Hematopoietic multipotent progenitor cell treated with erythropoietin and hydrocortisone succinate and interleukin-3 and kit ligand, for 6 days (in vitro differentiated cells): ENCODE measurements around the gene CCDC144A.
A peak's percentile ranks its signal among the peaks of the same experiment; 100 is the strongest.
"Not testable (repeated sequence)": the region's sequence is repeated elsewhere in the genome, so short reads cannot be mapped to it uniquely, and the experiment has no call there.

Experiments used
- DNase-seq: peaks from one replicate; pipeline ENCODE4 v3.0.0-alpha.2; 2015

The CCDC144A gene, protein sequence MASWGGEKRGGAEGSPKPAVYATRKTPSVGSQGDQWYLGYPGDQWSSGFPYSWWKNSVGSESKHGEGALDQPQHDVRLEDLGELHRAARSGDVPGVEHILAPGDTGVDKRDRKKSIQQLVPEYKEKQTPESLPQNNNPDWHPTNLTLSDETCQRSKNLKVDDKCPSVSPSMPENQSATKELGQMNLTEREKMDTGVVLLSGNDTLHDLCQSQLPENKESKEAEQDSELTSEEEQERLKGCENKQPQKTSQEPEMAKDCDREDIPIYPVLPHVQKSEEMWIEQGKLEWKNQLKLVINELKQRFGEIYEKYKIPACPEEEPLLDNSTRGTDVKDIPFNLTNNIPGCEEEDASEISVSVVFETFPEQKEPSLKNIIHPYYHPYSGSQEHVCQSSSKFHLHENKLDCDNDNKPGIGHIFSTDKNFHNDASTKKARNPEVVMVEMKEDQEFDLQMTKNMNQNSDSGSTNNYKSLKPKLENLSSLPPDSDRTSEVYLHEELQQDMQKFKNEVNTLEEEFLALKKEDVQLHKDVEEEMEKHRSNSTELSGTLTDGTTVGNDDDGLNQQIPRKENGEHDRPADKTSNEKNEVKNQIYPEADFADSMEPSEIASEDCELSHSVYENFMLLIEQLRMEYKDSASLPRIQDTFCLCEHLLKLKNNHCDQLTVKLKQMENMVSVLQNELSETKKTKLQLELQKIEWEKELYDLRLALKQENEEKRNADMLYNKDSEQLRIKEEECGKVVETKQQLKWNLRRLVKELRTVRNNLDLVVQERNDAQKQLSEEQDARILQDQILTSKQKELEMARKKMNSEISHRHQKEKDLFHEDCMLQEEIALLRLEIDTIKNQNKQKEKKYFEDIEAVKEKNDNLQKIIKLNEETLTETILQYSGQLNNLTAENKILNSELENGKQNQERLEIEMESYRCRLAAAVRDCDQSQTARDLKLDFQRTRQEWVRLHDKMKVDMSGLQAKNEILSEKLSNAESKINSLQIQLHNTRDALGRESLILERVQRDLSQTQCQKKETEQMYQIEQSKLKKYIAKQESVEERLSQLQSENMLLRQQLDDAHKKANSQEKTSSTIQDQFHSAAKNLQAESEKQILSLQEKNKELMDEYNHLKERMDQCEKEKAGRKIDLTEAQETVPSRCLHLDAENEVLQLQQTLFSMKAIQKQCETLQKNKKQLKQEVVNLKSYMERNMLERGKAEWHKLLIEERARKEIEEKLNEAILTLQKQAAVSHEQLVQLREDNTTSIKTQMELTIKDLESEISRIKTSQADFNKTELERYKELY (N-terminal part only)

DNA sequence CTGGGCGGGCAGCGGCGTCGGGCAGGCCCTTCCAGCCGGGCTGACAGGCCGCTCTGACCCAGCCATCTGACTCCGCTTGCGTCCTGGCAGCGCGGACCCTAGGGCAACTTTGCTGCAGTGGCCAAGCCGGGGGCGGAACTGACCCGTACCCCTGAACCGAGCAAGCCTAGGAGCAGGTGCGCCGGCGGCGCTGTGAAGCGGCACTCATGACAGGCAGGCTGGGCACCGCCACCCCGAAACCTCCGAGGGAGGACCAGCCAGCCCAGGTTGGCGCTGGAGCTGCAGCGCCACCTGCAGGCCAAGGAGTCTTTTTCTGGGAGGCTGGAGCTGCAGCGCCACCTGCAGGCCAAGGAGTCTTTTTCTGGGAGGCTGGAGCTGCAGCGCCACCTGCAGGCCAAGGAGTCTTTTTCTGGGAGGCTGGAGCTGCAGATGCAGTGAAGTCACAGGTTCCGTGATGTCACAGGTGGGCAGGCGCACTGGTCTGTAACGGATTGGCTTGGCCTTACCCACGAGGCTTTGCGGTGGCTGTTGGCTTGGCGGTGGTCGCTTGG is at the start of gene CCDC144A:
Gene CCDC144A, plus strand, starts transcription at position 511 of the 551 bp plus-strand sequence. CDS start 160 bp downstream, outside the sequence.
- peak; percentile 27 for DNase-seq

DNA sequence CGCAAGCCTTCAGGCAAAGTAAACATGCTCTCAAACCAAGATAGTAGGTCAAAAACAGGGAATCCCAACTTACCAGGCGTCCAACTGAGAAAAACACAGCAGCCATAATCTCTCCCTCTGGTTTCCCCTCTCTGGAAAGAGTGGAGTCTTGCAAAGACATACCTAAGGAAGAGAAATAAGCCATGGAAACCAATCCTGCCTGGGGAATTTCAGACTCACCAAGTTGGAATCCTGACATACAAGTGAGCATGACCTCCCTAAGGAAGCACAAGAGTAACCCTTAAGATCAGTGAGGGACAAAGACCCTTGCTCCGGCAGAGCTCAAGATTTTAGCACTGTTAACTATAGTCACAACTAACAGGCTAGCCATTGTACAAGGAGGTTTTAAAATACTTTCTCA is 40.5 kb upstream of the CCDC144A start:
- DNase-seq: no peak

DNA sequence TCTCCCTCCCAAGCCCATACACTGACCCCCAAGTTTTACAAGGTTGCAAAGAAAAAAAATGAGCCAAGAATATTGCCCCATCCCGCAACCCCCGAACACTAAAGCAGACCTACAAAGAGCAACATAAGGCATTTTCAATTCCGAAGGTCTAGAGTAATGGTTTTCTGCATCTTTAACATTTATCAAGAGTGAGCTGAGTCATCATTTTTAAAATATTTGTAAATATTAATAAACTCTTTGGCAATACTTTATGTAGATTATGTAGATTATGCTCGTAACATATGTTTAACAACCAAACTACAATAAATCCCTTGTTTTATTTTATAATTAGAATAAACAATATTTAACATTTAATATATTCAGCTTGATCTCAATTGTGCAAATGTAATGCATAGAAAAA is 37.8 kb upstream of the CCDC144A start:
- DNase-seq: no peak

DNA sequence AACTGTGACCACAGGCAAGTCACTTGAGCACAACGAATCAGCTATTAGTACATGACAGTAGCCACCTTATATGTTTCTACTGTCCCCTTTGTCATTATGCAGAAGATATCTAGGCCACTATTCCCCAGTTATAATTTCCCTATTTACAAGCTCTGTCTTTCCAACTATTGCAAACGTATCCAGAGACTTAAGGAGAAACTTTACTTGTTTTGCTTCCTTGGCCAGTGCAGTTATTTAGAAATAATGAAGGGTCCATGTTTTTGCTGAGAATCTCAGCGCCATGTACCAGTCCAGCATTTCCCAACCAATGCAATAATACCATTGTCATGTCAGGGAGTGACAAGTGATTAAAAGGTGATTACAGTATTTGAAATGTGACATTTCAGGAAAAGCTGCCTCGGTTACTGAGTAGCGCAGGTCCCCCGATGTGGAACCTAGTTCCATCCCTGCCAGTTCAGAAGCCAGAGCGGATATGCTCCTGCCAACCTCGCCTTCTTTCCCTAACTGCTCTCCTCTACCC is 37.1 kb upstream of the CCDC144A start:
- no peak for DNase-seq

DNA sequence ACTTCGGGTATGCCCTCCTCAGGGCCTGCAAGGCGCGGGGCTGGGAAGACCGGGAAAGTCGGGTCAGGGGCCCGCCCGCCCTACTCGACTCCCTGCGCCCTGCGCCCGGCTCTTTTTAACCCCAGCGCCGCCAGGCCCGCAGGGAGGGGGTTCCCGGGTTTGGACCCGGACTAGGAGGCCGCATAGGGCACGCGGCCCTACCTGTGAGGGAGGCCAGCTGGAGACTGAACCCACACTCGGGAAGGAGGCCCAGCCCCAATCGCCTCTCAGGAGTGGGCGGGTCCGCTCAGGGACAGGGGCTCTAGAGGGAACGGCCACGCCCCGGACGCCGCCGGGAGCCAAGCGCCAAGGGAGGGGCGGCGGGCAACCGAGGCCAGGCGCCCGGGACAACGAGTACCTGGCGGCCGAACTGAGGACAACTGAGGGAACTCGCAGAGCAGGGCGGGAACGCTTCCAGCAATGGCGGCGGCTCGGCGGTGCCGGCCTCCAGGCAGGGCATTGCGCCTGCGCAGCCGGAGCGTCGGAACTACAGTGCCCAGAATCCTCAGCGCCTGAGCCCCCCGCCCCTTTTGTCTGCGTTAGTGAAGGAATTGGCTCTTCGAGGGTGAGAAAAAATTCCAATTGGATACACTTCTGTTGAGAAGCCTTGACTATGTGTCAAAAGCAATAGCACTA is 36.5 kb upstream of the CCDC144A start, which contains the start of gene ZNF624:
Gene ZNF624, minus strand, starts transcription at position 484 of the 675 bp plus-strand sequence.
- peak; percentile 94 for DNase-seq

DNA sequence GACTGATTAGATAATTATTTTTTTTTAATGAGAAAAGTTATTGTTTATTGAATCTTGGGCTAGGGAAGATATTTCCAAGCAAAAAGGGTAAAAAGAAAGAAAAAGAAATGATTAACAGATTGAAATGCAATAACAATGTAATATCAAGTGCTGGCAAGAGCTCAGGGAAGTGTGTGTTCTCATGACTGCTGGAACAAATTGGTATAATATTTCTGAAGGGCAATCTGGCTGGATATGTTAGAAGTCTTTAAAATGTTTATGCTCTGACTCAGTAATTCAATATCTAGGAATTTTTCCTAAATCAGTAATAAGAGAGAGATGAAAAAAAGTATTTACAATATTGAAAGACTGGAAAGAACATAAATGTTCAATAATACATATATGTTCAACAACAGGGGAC is 28.8 kb upstream of the CCDC144A start:
- DNase-seq: no peak

DNA sequence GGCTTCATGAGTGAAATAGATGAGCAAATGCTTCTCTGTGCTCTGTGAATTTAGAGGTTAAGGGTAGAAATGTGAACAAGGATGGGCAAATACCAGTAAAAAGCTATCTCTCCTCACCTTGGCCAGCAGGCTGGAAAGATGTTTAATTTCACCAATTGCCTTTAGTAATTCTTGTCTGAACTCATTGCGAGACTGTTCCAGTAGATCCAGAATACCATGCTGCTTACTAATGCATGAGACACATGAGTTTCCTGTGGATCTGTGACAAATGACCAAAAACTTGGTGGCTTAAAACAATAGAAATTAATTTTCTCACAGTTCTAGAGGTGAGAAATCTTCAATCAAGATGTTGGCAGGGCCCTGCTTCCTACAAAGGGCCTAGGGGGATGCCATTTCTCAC is 27.1 kb upstream of the CCDC144A start:
- no peak for DNase-seq

DNA sequence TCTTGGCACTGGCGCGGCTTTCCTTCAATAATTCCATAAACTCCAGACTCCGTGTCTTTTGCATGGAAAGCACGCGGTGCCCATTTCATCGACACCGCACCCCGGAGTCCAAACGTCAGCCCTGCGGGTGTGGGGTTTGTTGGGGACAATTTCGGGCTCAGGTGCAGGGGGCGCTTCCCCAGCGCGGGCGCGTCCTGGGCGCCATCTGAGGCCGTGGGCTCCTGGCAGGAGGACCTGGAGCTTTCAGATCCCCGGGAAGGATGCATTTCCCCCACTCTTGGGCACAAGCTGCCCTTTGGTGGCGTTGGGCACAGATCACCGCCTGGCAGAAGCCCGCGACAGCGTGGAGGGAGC is 23.5 kb upstream of the CCDC144A start:
- DNase-seq: not testable (repeated sequence)

DNA sequence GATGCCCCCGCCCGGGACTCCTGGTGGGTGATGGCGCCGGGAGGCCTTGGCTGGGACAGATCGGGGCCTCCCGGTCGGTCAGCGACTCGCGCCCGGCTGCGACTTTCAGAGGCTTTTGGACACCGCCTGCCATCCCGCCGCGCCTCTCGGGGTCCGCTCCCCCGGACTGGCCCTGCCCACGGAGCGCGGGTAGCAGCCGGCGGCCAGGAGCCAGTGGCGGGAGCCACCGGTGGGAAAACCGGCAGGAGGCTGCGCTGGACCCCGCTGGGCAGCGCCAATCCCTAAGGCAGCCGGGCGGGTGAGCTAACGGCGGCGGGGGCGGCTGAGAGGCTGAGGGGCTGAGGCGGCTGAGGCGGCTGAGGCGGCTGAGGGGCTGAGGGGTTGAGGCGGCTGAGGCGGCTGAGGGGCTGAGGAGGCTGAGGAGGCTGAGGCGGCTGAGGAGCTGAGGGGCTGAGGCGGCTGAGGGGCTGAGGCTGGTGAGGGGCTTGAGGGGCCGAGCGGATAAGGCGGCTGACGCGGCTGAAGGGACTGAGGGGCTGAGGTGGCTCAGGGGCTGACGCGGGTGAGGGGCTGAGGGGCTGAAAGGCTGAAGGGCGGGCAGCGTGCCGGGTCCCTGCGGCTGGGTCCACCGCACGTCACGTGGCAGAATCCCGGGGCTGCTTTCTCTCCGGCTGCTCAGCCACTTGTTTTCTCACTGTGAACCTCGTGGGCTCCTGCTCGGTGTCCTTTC is 23.0 kb upstream of the CCDC144A start:
- DNase-seq: not testable (repeated sequence)

DNA sequence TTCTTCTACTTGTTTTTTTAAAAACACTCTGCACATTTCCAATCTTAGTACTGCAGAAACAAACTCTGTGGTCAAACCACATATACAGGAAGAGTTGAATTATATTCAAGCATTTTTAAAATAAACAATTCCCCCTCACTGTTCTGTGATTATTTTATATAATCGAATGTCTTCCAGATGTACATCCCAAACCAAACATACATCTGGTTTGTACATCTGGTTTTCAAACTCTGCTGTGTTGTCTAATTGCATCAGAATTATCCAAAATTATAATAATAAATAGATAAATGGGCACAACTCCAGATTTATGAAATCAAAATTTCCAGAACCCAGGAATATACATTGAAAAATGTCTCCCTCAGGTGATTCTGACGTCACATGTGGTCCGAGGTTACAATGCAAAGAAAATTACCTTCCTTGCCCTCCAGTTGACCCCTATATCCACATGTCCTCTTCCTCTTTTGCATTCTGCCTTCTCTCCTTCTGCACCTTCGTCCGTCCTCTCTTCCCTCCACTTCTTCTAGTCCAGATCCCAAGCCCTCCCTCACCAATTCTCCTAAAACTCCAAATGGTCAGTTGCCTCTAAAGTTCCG is 13.3 kb upstream of the CCDC144A start:
- no peak for DNase-seq

DNA sequence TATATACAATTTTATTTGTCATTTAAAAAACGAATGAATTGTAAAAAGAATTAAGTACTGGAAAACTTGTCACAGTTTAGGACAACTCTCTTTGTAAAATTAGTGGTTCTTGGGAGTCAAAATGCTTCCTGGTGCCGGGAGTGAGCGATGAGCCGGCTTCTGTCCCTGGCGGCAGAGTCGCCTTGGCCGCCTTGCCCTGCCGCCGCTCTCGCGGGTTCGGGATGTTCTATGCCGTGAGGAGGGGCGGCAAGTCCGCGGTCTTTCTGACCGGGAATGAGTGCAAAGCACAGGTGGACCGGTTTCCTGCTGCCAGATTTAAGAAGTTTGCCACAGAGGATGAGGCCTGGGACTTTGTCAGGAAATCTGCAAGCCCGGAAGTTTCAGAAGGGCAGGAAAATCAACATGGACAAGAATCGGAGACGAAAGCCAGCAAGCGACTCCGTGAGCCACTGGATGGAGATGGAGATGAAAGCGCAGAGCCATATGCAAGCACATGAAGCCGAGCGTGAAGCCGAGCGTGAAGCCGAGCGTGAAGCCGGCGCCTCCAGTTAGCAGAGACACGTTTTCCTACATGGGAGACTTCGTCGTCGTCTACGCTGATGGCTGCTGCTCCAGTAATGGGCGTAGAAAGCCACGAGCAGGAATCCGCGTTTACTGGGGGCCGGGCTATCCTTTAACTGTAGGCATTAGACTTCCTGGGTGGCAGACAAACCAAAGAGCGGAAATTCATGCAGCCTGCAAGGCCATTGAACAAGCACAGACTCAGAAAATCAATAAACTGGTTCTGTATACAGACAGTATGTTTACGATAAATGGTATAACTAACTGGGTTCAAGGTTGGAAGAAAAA is 6.5 kb upstream of the CCDC144A start:
- DNase-seq: not testable (repeated sequence)

DNA sequence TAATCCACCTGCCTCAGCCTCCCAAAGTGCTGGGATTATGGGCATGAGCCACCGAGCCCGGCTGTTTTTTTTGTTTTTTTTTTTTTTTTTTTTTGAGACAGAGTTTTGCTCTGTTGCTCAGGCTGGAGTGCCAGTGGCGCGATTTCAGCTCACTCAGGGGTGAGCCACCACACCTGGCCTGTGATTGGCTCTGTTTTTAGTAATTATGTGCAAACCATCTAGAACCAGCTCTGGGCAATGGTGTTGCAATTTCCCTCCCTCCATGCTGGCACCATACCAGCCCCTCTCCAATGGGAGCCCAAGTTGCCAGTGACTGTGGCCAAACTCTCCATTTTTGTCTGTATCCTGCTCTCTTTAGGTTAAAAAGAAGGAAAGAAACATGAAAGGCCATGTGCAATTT is 4.0 kb upstream of the CCDC144A start:
- not testable (repeated sequence) for DNase-seq

DNA sequence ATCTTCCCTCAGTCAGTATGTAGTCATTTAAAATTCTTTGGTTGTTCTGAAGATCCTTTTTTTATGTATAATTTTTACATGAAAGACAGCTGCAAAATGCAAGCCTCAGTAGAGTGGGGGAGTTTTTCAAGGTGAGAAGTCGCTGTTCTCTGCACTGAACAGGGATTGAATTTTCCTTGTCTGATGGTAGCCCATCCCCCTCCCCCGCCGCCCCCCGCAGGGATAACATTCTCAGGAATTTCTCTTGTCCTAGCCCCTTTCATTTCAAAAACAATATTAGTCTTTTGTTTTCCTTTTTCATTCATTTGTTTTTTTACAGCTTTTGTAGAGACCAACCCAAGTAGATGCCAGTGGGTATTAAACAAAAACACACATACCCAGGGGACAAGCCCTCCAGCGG is 2.9 kb upstream of the CCDC144A start:
- DNase-seq: not testable (repeated sequence)

DNA sequence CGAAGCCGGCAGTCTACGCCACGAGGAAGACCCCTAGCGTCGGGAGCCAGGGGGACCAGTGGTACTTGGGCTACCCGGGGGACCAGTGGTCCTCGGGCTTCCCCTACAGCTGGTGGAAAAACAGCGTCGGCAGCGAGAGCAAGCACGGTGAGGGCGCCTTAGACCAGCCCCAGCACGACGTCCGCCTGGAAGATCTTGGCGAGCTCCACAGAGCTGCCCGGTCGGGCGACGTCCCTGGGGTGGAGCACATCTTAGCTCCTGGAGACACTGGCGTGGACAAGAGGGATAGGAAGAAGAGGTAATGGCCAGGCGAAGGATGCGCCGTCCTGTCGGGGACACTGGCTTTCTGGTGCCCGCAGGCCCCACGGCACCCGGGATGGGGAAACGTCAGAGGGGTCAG is 406 bp downstream of the CCDC144A start:
- not testable (repeated sequence) for DNase-seq

DNA sequence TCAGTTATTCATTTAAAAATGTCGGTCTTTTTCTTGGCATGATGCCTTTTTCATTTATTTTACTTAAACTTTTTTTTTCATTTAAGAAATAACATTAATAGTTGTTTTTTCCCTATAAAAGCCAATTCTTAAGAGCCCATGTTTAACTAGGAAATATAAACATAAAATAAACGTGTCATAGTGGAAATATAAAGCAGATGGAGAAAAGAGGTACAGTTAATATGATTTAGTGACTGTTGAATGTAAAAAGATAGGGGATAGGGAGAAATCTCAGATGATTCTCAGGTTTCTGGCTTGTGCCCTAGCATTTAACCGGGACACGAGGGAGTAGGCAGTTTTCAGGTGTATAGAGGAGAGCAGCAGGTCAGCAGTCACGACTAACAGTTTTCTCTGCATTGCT is 7.6 kb downstream of the CCDC144A start:
- DNase-seq: not testable (repeated sequence)

DNA sequence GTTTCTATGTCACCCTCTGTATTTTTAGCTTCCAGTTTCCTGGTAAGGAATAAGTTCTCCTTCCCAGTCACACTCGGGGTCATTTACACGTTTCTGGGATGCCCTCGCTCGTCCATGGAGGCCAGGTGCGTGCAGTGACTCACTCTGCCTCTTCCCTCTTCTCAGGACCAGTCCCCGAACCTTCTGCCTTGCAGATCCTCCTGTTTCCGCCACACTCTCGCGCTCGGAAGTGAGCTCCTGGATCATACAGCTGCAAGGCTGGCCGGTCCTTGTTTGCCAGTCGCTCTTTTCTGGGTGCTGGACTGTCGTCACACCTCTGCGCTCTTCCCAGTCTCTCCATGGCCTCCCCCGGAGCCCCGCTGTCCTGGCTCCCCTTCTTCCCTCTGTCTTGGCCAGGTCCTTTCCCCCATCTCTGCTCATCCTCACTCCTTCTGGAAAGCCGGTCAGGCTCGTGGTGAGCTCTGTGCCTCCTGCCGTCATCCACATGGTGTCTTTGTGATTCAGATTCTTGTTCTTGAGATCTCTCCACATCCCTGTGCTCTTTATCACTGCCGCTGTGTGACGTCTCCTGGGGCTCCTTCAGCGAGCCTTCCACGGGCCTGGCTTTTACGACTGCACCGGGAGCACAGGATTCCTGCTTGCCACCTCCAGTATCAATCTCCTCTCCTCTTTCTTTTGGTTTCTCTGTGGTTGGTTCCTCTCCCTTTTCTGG is 55.6 kb downstream of the CCDC144A start:
- DNase-seq: not testable (repeated sequence)

DNA sequence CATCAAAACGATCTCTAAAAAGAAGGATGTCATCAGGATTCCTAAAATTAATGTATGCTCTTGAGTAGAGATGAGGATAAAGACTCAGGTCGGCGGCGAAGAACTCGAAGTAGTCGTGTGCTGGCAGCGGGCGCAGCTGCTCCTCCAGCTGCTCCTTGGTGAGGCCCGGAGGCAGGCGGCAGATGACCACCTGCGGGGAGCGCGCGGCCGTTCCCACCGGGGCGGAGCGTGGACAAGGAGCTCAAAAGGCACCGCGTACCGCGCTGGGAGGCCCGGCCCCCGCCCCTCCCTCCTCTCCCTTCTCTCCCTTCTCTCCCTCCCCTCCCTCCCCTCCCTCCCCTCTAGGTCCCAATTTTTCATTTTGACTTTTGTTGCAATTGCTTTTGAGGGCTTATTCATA is 56.5 kb downstream of the CCDC144A start:
- DNase-seq: not testable (repeated sequence)

DNA sequence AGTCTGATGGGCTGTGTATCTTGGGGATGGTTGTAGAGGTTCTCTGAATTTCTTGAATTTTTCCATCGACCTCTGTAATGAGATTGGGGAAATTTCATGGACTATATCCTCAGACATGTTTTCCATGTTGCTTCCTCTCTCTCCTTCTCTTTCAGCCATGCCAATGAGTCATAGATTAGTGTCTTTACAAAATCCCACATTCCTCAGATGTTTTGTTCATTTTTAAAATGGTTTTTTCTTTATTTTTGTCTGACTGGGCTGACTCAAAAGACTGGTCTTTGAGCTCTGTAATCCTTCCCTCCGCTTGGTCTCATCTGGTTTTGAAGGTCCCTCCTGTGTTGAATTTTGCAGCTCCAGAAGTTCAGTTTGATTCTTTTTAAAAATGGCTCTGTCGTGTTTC is 60.5 kb downstream of the CCDC144A start:
- not testable (repeated sequence) for DNase-seq
